Skin of body (tissue), 2 donors: Measurements from ENCODE around the gene OPN1SW. TPM values are rescaled to one million over a fixed set of nuclear protein-coding genes. Genes with fewer than 3 reads are reported as not detected.

ENCODE experiments used
- DNase-seq: peaks from one replicate; lab custom pipeline; 2025; lab: John Stamatoyannopoulos, UW
- total RNA-seq: library from RNA; depleted of rRNA; stranded (reverse); fragments of >200 nt; gene quantifications from one replicate; pipeline ENCODE4 v1.2.3, GENCODE V29; 2014

OPN1SW gene
- not detected for total RNA-seq

- DNase-seq, result no peak
Observed at GRCh38 chr7:128775744-128776474, at the start of gene OPN1SW. TSS of gene OPN1SW (minus strand) at chr7:128775794. CDS start at chr7:128775781, 13 bp downstream.

GRCh38 chr7:128821724-128822123, 46.1 kb upstream of the OPN1SW start:
- no peak for DNase-seq

GRCh38 chr7:128818694-128819093, 43.1 kb upstream of the OPN1SW start:
- no peak for DNase-seq

- DNase-seq, result no peak
Observed at GRCh38 chr7:128815289-128815942, 39.8 kb upstream of the OPN1SW start.

GRCh38 chr7:128814499-128814898, 38.9 kb upstream of the OPN1SW start:
- no peak for DNase-seq

- DNase-seq, result no peak
Observed at GRCh38 chr7:128812514-128813168, 37.0 kb upstream of the OPN1SW start.

- DNase-seq, result no peak
Observed at GRCh38 chr7:128811631-128812430, 36.2 kb upstream of the OPN1SW start.

- no peak for DNase-seq
Observed at GRCh38 chr7:128810997-128811396, 35.4 kb upstream of the OPN1SW start.

- DNase-seq, result no peak
Observed at GRCh38 chr7:128810473-128810872, 34.9 kb upstream of the OPN1SW start.

GRCh38 chr7:128809363-128809762, 33.8 kb upstream of the OPN1SW start:
- no peak for DNase-seq

- no peak for DNase-seq
Observed at GRCh38 chr7:128807191-128807590, 31.6 kb upstream of the OPN1SW start.

GRCh38 chr7:128805225-128805624, 29.6 kb upstream of the OPN1SW start:
- DNase-seq, result no peak

- no peak for DNase-seq
Observed at GRCh38 chr7:128804484-128804883, 28.9 kb upstream of the OPN1SW start.

- DNase-seq, result no peak
Observed at GRCh38 chr7:128801667-128802418, 26.2 kb upstream of the OPN1SW start.

- no peak for DNase-seq
Observed at GRCh38 chr7:128801003-128801402, 25.4 kb upstream of the OPN1SW start.

GRCh38 chr7:128800567-128800966, 25.0 kb upstream of the OPN1SW start:
- no peak for DNase-seq

GRCh38 chr7:128799451-128799850, 23.9 kb upstream of the OPN1SW start:
- no peak for DNase-seq

- peak; percentile 67 for DNase-seq
Observed at GRCh38 chr7:128796327-128796726, 20.7 kb upstream of the OPN1SW start.

GRCh38 chr7:128795129-128795528, 19.5 kb upstream of the OPN1SW start:
- DNase-seq, result no peak

- no peak for DNase-seq
Observed at GRCh38 chr7:128794436-128794835, 18.8 kb upstream of the OPN1SW start.

- DNase-seq, result no peak
Observed at GRCh38 chr7:128794020-128794419, 18.4 kb upstream of the OPN1SW start.
